HEK293 (cell line): ENCODE results near the gene RNF166.
A peak's percentile ranks its signal among the peaks of the same experiment; 100 is the strongest.

ENCODE experiments used
- CTCF ChIA-PET: fragments of 350-600 bp; formaldehyde crosslinking; extraction: SDS; loops from one replicate; lab custom pipeline; 2021; ENCODE audit warnings: antibody characterized with exemption; lab: Yijun Ruan, JAX
- POLR2A ChIA-PET: fragments of 300-600 bp; formaldehyde crosslinking; extraction: SDS; loops from one replicate; lab custom pipeline; 2020; ENCODE audit warnings: antibody characterized with exemption, inconsistent platforms; lab: Yijun Ruan, JAX
- H3K27ac ChIP-seq: fragments of 200-500 bp; sonication (Bioruptor generic); 2 replicates; pipeline ENCODE4 v1.5.1; 2014; ENCODE audit warnings: low read depth, low read length, control low read depth, inconsistent platforms; ENCODE audit errors: extremely low read depth
- H3K36me3 ChIP-seq, 2 experiments: fragments of 200-500 bp in 1 of 2; sonication (Bioruptor generic) in 1 of 2; 1 replicate in 1 of 2; 2 replicates in 1 of 2; pipeline ENCODE4 v1.5.1; 2014 to 2017; ENCODE audit warnings: inconsistent platforms in 2 of 2, low read length in 2 of 2; ENCODE audit not compliant: control insufficient read depth in 2 of 2, insufficient read depth in 1 of 2
- H3K4me1 ChIP-seq: fragments of 200-500 bp; sonication (Bioruptor generic); 2 replicates; pipeline ENCODE4 v1.5.1; 2014; ENCODE audit warnings: mild to moderate bottlenecking, low read length, inconsistent platforms; ENCODE audit not compliant: control insufficient read depth, insufficient read depth
- H3K4me3 ChIP-seq: 2 replicates; pipeline ENCODE4 v1.5.1; 2011; ENCODE audit warnings: low read depth, mild to moderate bottlenecking, control low read depth, low read length, moderate library complexity
- H3K9me3 ChIP-seq: fragments of 200-500 bp; sonication (Bioruptor generic); 2 replicates; pipeline ENCODE4 v1.5.1; 2014; ENCODE audit warnings: low read depth, low read length, inconsistent platforms; ENCODE audit not compliant: control insufficient read depth, insufficient read depth
- EGR2 ChIP-seq: fragments of 450-650 bp; formaldehyde crosslinking; IDR thresholded peaks from 2 replicates; pipeline ENCODE4 v1.5.1; 2016; ENCODE audit warnings: low read depth, missing biosample characterization, missing genetic modification characterization
- GLIS2 ChIP-seq: fragments of 450-650 bp; formaldehyde crosslinking; IDR thresholded peaks from 2 replicates; pipeline ENCODE4 v1.5.1; 2016; ENCODE audit warnings: missing biosample characterization, missing genetic modification characterization
- HOXC10 ChIP-seq: sonication (generic); formaldehyde crosslinking; IDR thresholded peaks from 2 replicates; pipeline ENCODE4 v1.8.1; 2023; ENCODE audit warnings: mild to moderate bottlenecking, missing genetic modification reagents
- KLF1 ChIP-seq: fragments of 450-650 bp; formaldehyde crosslinking; IDR thresholded peaks from 2 replicates; pipeline ENCODE4 v1.5.1; 2016; ENCODE audit warnings: missing biosample characterization, missing genetic modification characterization
- KLF10 ChIP-seq: fragments of 450-650 bp; IDR thresholded peaks from 2 replicates; pipeline ENCODE4 v1.5.1; 2018; ENCODE audit warnings: missing biosample characterization, mild to moderate bottlenecking, missing genetic modification characterization
- KLF9 ChIP-seq: fragments of 450-650 bp; formaldehyde crosslinking; IDR thresholded peaks from 2 replicates; pipeline ENCODE4 v1.5.1; 2016; ENCODE audit warnings: missing biosample characterization, missing genetic modification characterization, low read depth
- MZF1 ChIP-seq: fragments of 450-650 bp; formaldehyde crosslinking; IDR thresholded peaks from 2 replicates; pipeline ENCODE4 v1.5.1; 2017; ENCODE audit warnings: missing biosample characterization, missing genetic modification characterization, borderline replicate concordance
- OSR2 ChIP-seq: fragments of 450-650 bp; formaldehyde crosslinking; IDR thresholded peaks from 2 replicates; pipeline ENCODE4 v1.5.1; 2016; ENCODE audit warnings: missing biosample characterization, missing genetic modification characterization
- SP7 ChIP-seq: fragments of 450-650 bp; formaldehyde crosslinking; IDR thresholded peaks from 2 replicates; pipeline ENCODE4 v1.5.1; 2016; ENCODE audit warnings: missing biosample characterization, missing genetic modification characterization
- ZBTB1 ChIP-seq: fragments of 450-650 bp; formaldehyde crosslinking; IDR thresholded peaks from 2 replicates; pipeline ENCODE4 v1.5.1; 2016; ENCODE audit warnings: missing biosample characterization, missing genetic modification characterization
- ZBTB8A ChIP-seq: fragments of 450-650 bp; formaldehyde crosslinking; IDR thresholded peaks from 2 replicates; pipeline ENCODE4 v1.5.1; 2016; ENCODE audit warnings: missing biosample characterization, missing genetic modification characterization
- ZEB2 ChIP-seq: fragments of 450-650 bp; formaldehyde crosslinking; IDR thresholded peaks from 2 replicates; pipeline ENCODE4 v1.5.1; 2016; ENCODE audit warnings: missing biosample characterization, missing genetic modification characterization
- ZFHX2 ChIP-seq: fragments of 450-650 bp; formaldehyde crosslinking; conservative IDR thresholded peaks from 2 replicates; pipeline ENCODE4 v1.5.1; 2016; ENCODE audit warnings: missing biosample characterization, missing genetic modification characterization
- ZIC2 ChIP-seq: fragments of 450-650 bp; formaldehyde crosslinking; IDR thresholded peaks from 2 replicates; pipeline ENCODE4 v1.5.1; 2016; ENCODE audit warnings: missing biosample characterization, missing genetic modification characterization
- ZNF112 ChIP-seq: fragments of 450-650 bp; formaldehyde crosslinking; IDR thresholded peaks from 2 replicates; pipeline ENCODE4 v1.5.0; 2017; ENCODE audit warnings: missing biosample characterization, missing genetic modification characterization
- ZNF132 ChIP-seq: fragments of 450-650 bp; formaldehyde crosslinking; IDR thresholded peaks from 2 replicates; pipeline ENCODE4 v1.5.1; 2017; ENCODE audit warnings: missing biosample characterization, missing genetic modification characterization, borderline replicate concordance
- ZNF184 ChIP-seq: fragments of 450-650 bp; IDR thresholded peaks from 2 replicates; pipeline ENCODE4 v1.5.1; 2018; ENCODE audit warnings: missing biosample characterization, mild to moderate bottlenecking, missing genetic modification characterization
- ZNF223 ChIP-seq: fragments of 450-650 bp; formaldehyde crosslinking; IDR thresholded peaks from 2 replicates; pipeline ENCODE4 v1.5.1; 2016; ENCODE audit warnings: missing biosample characterization, missing genetic modification characterization
- ZNF366 ChIP-seq: fragments of 450-650 bp; formaldehyde crosslinking; conservative IDR thresholded peaks from 2 replicates; pipeline ENCODE4 v1.5.1; 2016; ENCODE audit warnings: missing biosample characterization, missing genetic modification characterization
- ZNF549 ChIP-seq: fragments of 450-650 bp; IDR thresholded peaks from 2 replicates; pipeline ENCODE4 v1.5.1; 2018; ENCODE audit warnings: missing biosample characterization, missing genetic modification characterization, mild to moderate bottlenecking, inconsistent platforms, moderate library complexity
- ZNF747 ChIP-seq: fragments of 450-650 bp; formaldehyde crosslinking; IDR thresholded peaks from 2 replicates; pipeline ENCODE4 v1.5.1; 2016; ENCODE audit warnings: missing biosample characterization, missing genetic modification characterization
- ZXDB ChIP-seq: fragments of 450-650 bp; formaldehyde crosslinking; IDR thresholded peaks from 2 replicates; pipeline ENCODE4 v1.5.1; 2016; ENCODE audit warnings: missing biosample characterization, missing genetic modification characterization
- TF ChIP-seq, protein P1 (sequence below): fragments of 450-650 bp; formaldehyde crosslinking; IDR thresholded peaks from 2 replicates; pipeline ENCODE4 v1.5.1; 2016; ENCODE audit warnings: missing biosample characterization, missing genetic modification characterization, borderline replicate concordance
- TF ChIP-seq, protein P2 (sequence below): fragments of 450-650 bp; formaldehyde crosslinking; IDR thresholded peaks from 2 replicates; pipeline ENCODE4 v1.5.1; 2016; ENCODE audit warnings: missing biosample characterization, missing genetic modification characterization
- TF ChIP-seq, protein P3 (sequence below): fragments of 450-650 bp; formaldehyde crosslinking; IDR thresholded peaks from 2 replicates; pipeline ENCODE4 v1.5.1; 2016; ENCODE audit warnings: missing biosample characterization, missing genetic modification characterization

Gene RNF166

DNA sequence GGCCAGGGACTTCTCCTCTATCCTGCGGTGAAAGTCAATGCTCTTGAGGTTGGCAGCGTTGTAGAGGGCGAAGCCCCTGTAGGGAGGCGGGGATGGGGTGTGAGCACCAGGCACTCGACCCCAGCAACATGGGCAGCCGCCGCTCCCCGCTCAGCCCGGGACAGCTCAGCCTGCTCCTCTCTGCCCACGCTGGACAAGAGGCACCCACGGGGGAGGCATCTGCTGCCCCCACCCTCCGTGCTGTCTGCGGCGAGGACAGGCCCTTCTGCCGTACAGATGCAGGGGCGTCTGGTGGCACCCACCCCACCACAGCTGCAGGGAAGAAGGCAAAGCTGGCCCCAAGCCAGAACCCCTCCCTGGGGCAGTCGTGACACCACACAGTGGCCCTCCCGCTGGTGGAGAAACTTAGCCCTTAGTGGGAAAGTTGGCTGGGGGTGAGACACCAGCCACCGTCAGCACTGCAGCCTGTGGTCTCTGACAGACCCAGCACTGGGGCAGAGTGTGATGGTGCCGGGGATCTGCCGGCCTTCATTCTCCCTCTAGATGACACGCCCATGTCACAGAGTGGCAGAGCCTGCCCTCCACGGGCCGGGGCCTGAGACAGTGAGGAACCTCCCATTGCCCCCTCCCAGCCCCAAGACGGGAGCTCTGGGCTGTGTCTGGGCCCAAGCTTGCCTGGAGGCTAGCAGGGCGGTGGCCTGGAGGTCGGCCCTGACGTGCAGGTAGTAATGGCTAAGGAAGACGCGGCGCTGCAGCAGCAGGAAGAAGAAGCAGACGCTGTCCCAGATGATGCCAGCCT, 19.6 kb upstream of the RNF166 start:
- Histone ChIP-seq H3K4me3 (no peak overlapping the region), H3K4me1 (no peaks in the 10 kb centered on the region), H3K27ac (no peak overlapping the region), H3K36me3 (peaks cover 0 to 73% of the 10 kb centered on the region in 2 experiments; a peak in 2 of 3 replicates), H3K9me3 (no peaks in the 10 kb centered on the region)
- ChIA-PET CTCF (no interaction called here), POLR2A (no interaction called here)
- no peak for TF ChIP-seq ZXDB
- TF ChIP-seq, protein P1, sequence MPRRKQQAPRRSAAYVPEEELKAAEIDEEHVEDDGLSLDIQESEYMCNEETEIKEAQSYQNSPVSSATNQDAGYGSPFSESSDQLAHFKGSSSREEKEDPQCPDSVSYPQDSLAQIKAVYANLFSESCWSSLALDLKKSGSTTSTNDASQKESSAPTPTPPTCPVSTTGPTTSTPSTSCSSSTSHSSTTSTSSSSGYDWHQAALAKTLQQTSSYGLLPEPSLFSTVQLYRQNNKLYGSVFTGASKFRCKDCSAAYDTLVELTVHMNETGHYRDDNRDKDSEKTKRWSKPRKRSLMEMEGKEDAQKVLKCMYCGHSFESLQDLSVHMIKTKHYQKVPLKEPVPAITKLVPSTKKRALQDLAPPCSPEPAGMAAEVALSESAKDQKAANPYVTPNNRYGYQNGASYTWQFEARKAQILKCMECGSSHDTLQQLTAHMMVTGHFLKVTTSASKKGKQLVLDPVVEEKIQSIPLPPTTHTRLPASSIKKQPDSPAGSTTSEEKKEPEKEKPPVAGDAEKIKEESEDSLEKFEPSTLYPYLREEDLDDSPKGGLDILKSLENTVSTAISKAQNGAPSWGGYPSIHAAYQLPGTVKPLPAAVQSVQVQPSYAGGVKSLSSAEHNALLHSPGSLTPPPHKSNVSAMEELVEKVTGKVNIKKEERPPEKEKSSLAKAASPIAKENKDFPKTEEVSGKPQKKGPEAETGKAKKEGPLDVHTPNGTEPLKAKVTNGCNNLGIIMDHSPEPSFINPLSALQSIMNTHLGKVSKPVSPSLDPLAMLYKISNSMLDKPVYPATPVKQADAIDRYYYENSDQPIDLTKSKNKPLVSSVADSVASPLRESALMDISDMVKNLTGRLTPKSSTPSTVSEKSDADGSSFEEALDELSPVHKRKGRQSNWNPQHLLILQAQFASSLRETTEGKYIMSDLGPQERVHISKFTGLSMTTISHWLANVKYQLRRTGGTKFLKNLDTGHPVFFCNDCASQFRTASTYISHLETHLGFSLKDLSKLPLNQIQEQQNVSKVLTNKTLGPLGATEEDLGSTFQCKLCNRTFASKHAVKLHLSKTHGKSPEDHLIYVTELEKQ (tag by site-specific recombination), result no peak
- TF ChIP-seq GLIS2 (tag by site-specific recombination), result peak; percentile 42; the same call in 1 of the 2 replicates
- no peak for TF ChIP-seq ZNF132 (tag by site-specific recombination)
- TF ChIP-seq EGR2 (tag by site-specific recombination), result peak; percentile 60; the same call in 1 of the 2 replicates
- TF ChIP-seq KLF1 (tag by site-specific recombination), result peak; percentile 45
- TF ChIP-seq ZIC2 (tag by site-specific recombination), result peak; percentile 32
- TF ChIP-seq ZNF112, result no peak
- TF ChIP-seq, protein P2, sequence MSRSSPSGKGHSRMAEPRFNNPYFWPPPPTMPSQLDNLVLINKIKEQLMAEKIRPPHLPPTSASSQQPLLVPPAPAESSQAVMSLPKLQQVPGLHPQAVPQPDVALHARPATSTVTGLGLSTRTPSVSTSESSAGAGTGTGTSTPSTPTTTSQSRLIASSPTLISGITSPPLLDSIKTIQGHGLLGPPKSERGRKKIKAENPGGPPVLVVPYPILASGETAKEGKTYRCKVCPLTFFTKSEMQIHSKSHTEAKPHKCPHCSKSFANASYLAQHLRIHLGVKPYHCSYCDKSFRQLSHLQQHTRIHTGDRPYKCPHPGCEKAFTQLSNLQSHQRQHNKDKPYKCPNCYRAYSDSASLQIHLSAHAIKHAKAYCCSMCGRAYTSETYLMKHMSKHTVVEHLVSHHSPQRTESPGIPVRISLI, result no peak
- peak; percentile 30; the same call in 1 of the 2 replicates for TF ChIP-seq ZFHX2 (tag by site-specific recombination)

DNA sequence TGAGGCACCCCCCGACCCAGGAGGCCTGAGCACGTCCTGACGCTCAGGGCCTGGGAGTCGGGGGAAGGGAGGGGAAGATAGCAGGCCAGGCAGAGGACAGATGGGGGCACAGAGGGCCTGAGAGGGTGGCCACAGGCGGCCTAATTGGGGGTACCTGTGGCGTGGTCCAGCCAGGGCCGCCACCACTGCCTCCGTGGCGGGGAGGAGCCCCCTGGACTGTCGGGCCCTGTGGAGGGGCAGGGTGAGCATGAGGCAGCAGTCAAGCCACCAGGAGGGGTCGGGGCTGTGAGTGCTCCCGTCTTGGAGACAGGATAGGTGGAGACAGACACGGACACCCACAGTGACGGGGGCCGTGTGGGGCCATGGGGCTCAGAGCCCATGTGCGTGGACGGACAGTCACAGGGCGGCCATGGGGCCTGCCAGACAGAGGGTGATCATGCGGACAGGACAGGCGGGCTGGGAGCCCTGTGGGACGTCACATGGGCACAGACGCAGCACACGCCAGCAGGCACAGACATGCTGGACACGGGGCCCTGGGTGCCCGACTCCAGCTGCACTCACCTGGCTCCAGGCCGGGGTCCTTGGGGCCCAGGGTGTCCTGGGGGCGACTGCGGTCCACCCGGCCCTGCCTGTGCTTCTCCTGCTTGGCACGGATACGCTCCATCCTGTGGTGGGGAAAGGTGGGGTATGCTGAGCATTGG, 18.8 kb upstream of the RNF166 start:
- Histone ChIP-seq H3K27ac (no peak overlapping the region), H3K36me3 (peaks cover 0 to 75% of the 10 kb centered on the region in 2 experiments; a peak in 2 of 3 replicates), H3K4me1 (no peaks in the 10 kb centered on the region), H3K4me3 (no peak overlapping the region), H3K9me3 (no peaks in the 10 kb centered on the region)
- ChIA-PET CTCF (no interaction called here), POLR2A (no interaction called here)
- no peak for TF ChIP-seq ZBTB1 (tag by site-specific recombination)
- no peak for TF ChIP-seq ZNF366
- TF ChIP-seq ZNF747, result no peak
- no peak for TF ChIP-seq ZNF549 (tag by site-specific recombination)
- no peak for TF ChIP-seq HOXC10 (CRISPR knock-in tag)
- no peak for TF ChIP-seq MZF1 (tag by site-specific recombination)
- no peak for TF ChIP-seq ZBTB8A
- TF ChIP-seq ZIC2 (tag by site-specific recombination), result no peak
- no peak for TF ChIP-seq ZNF184 (tag by site-specific recombination)
- no peak for TF ChIP-seq KLF9 (tag by site-specific recombination)
- no peak for TF ChIP-seq KLF10 (tag by site-specific recombination)
- no peak for TF ChIP-seq ZNF223 (tag by site-specific recombination)
- no peak for TF ChIP-seq OSR2 (tag by site-specific recombination)
- TF ChIP-seq ZXDB, result no peak
- TF ChIP-seq ZEB2 (tag by site-specific recombination), result no peak
- no peak for TF ChIP-seq SP7 (tag by site-specific recombination)
- TF ChIP-seq, protein P3, sequence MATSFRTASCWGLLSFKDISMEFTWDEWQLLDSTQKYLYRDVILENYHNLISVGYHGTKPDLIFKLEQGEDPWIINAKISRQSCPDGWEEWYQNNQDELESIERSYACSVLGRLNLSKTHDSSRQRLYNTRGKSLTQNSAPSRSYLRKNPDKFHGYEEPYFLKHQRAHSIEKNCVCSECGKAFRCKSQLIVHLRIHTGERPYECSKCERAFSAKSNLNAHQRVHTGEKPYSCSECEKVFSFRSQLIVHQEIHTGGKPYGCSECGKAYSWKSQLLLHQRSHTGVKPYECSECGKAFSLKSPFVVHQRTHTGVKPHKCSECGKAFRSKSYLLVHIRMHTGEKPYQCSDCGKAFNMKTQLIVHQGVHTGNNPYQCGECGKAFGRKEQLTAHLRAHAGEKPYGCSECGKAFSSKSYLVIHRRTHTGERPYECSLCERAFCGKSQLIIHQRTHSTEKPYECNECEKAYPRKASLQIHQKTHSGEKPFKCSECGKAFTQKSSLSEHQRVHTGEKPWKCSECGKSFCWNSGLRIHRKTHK (tag by site-specific recombination), result no peak
- TF ChIP-seq, all 188 proteins: peak for 0
